ENCODE results near the gene MTCL3.

Gene MTCL3

GRCh38 chr6:127513425-127513824, 5.7 kb downstream of the MTCL3 start:
- Histone ChIP-seq H2AFZ (no peak overlapping the region), H3K27ac (no peak overlapping the region), H3K4me2 (no peak overlapping the region), H3K9me3 (ENCODE audit: low read depth) (no peaks in the 10 kb centered on the region), H3K4me1 (ENCODE audit: insufficient read depth) (peaks cover 10% of the 10 kb centered on the region), H3K27me3 (peaks cover 72% of the 10 kb centered on the region), H3K36me3 (replicated peaks; ENCODE audit: insufficient read depth, low read depth) (no peaks in the 10 kb centered on the region), H3K9me2 (replicated peaks; ENCODE audit: insufficient read depth) (no peaks in the 10 kb centered on the region), H3K4me3 (no peak overlapping the region), H3K79me2 (no peaks in the 10 kb centered on the region), H4K20me1 (ENCODE audit: insufficient read depth, poor library complexity, severe bottlenecking) (no peaks in the 10 kb centered on the region)
- DNase-seq (ENCODE audit: low spot score), result no peak
- TF ChIP-seq EZH2phosphoT487 (IDR thresholded peaks at IDR 0.05; ENCODE audit: low read depth, severe bottlenecking, unreplicated experiment), result no peak
- no peak for TF ChIP-seq EZH2 (IDR thresholded peaks at IDR 0.05; ENCODE audit: borderline replicate concordance)
- TF ChIP-seq CTCF (IDR thresholded peaks at IDR 0.05; ENCODE audit: poor library complexity), result no peak

- Histone ChIP-seq H3K79me2 (no peaks in the 10 kb centered on the region), H3K4me3 (no peak overlapping the region), H3K4me2 (no peak overlapping the region), H3K9me3 (ENCODE audit: low read depth) (no peaks in the 10 kb centered on the region), H3K27me3 (peaks cover 47% of the 10 kb centered on the region), H4K20me1 (ENCODE audit: insufficient read depth, poor library complexity, severe bottlenecking) (no peaks in the 10 kb centered on the region), H3K9me2 (replicated peaks; ENCODE audit: insufficient read depth) (no peaks in the 10 kb centered on the region), H2AFZ (no peak overlapping the region), H3K4me1 (ENCODE audit: insufficient read depth) (peaks cover 10% of the 10 kb centered on the region), H3K27ac (no peak overlapping the region), H3K36me3 (replicated peaks; ENCODE audit: insufficient read depth, low read depth) (no peaks in the 10 kb centered on the region)
- no peak for DNase-seq (ENCODE audit: low spot score)
- TF ChIP-seq EZH2phosphoT487 (IDR thresholded peaks at IDR 0.05; ENCODE audit: low read depth, severe bottlenecking, unreplicated experiment), result no peak
- no peak for TF ChIP-seq EZH2 (IDR thresholded peaks at IDR 0.05; ENCODE audit: borderline replicate concordance)
- TF ChIP-seq CTCF (IDR thresholded peaks at IDR 0.05; ENCODE audit: poor library complexity), result no peak
- 82% methylated on average over 2 of the region's 2 CpGs for WGBS (ENCODE audit: low lambda C conversion rate, missing lambda C conversion rate)
Measured at GRCh38 chr6:127510876-127511275, 8.3 kb downstream of the MTCL3 start.

- DNase-seq (ENCODE audit: low spot score), result no peak
- Histone ChIP-seq H3K27me3 (peaks cover 7% of the 10 kb centered on the region), H4K20me1 (ENCODE audit: insufficient read depth, poor library complexity, severe bottlenecking) (no peaks in the 10 kb centered on the region), H3K36me3 (replicated peaks; ENCODE audit: insufficient read depth, low read depth) (no peaks in the 10 kb centered on the region), H3K4me3 (no peak overlapping the region), H3K9me2 (replicated peaks; ENCODE audit: insufficient read depth) (no peaks in the 10 kb centered on the region), H3K79me2 (no peaks in the 10 kb centered on the region), H3K4me1 (ENCODE audit: insufficient read depth) (no peaks in the 10 kb centered on the region), H2AFZ (no peak overlapping the region), H3K9me3 (ENCODE audit: low read depth) (no peaks in the 10 kb centered on the region), H3K4me2 (no peak overlapping the region), H3K27ac (no peak overlapping the region)
- TF ChIP-seq EZH2 (IDR thresholded peaks at IDR 0.05; ENCODE audit: borderline replicate concordance), result no peak
- TF ChIP-seq CTCF (IDR thresholded peaks at IDR 0.05; ENCODE audit: poor library complexity), result no peak
- no peak for TF ChIP-seq EZH2phosphoT487 (IDR thresholded peaks at IDR 0.05; ENCODE audit: low read depth, severe bottlenecking, unreplicated experiment)
- 82% methylated on average over 1 of the region's 1 CpG for WGBS (ENCODE audit: low lambda C conversion rate, missing lambda C conversion rate)
Measured at GRCh38 chr6:127506894-127507293, 12.2 kb downstream of the MTCL3 start.

GRCh38 chr6:127503022-127503421, 16.1 kb downstream of the MTCL3 start:
- Histone ChIP-seq H2AFZ (no peak overlapping the region), H3K4me1 (ENCODE audit: insufficient read depth) (no peaks in the 10 kb centered on the region), H3K36me3 (replicated peaks; ENCODE audit: insufficient read depth, low read depth) (no peaks in the 10 kb centered on the region), H3K79me2 (no peaks in the 10 kb centered on the region), H4K20me1 (ENCODE audit: insufficient read depth, poor library complexity, severe bottlenecking) (no peaks in the 10 kb centered on the region), H3K4me3 (no peak overlapping the region), H3K9me3 (ENCODE audit: low read depth) (no peaks in the 10 kb centered on the region), H3K27ac (no peak overlapping the region), H3K9me2 (replicated peaks; ENCODE audit: insufficient read depth) (no peaks in the 10 kb centered on the region), H3K27me3 (no peaks in the 10 kb centered on the region), H3K4me2 (no peak overlapping the region)
- TF ChIP-seq EZH2 (IDR thresholded peaks at IDR 0.05; ENCODE audit: borderline replicate concordance), result no peak
- no peak for TF ChIP-seq EZH2phosphoT487 (IDR thresholded peaks at IDR 0.05; ENCODE audit: low read depth, severe bottlenecking, unreplicated experiment)
- no peak for TF ChIP-seq CTCF (IDR thresholded peaks at IDR 0.05; ENCODE audit: poor library complexity)
- no peak for DNase-seq (ENCODE audit: low spot score)
- 96% methylated on average over 3 of the region's 3 CpGs for WGBS (ENCODE audit: low lambda C conversion rate, missing lambda C conversion rate)

Measured in hepatocyte (in vitro differentiated cells).